Measurements from ENCODE around the gene XYLT2. TPM values are rescaled to one million over a fixed set of nuclear protein-coding genes. Genes with fewer than 3 reads are reported as not detected.
"Not testable (repeated sequence)": the region's sequence is repeated elsewhere in the genome, so short reads cannot be mapped to it uniquely, and the experiment has no call there.

Gene XYLT2
- polyA plus RNA-seq, 1 donor = 16.2 TPM

DNA sequence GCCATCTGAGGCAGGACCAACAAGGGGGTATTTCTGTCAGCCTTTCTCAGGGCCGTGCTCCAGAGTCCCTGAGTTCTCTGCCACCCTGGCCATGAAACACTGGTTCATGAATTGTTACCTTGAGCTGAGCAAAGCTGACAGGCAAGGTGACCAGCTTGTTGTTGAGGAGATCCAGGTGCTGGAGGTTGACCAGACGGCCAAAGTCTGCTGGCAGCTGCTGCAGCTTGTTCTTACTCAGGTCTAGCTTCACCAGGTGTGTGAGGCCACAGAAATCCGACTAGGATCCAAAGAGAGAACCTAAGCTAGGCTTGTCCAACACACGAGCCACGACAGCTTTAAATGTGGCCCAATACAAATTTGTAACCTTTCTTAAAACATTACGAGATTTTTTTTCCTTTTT, 46.7 kb downstream of the XYLT2 start:
- DNase-seq = no peak
- Histone ChIP-seq H3K4me1 (ENCODE audit: control insufficient read depth, insufficient read depth, low read length) (no peaks in the 10 kb centered on the region), H3K4me3 (ENCODE audit: low read length) (no peak overlapping the region), H3K27me3 (ENCODE audit: control insufficient read depth, insufficient read depth, low read length) (no peaks in the 10 kb centered on the region), H3K36me3 (ENCODE audit: control insufficient read depth, insufficient read depth, low read length) (peaks cover 70% of the 10 kb centered on the region), H3K27ac (ENCODE audit: low read length) (no peak overlapping the region), H3K9me3 (ENCODE audit: control insufficient read depth, low read depth, low read length) (peaks cover 2% of the 10 kb centered on the region)
- 100% methylated on average over 1 of the region's 6 CpGs for WGBS (ENCODE audit: insufficient coverage, low lambda C conversion rate)

GRCh38 chr17:50393700-50394099, 47.8 kb downstream of the XYLT2 start:
- no peak for DNase-seq
- no CpG with 5 or more reads among the region's 5 CpGs for WGBS (ENCODE audit: insufficient coverage, low lambda C conversion rate)
- Histone ChIP-seq H3K36me3 (ENCODE audit: control insufficient read depth, insufficient read depth, low read length) (peaks cover 60% of the 10 kb centered on the region), H3K9me3 (ENCODE audit: control insufficient read depth, low read depth, low read length) (peaks cover 2% of the 10 kb centered on the region), H3K4me1 (ENCODE audit: control insufficient read depth, insufficient read depth, low read length) (no peaks in the 10 kb centered on the region), H3K27me3 (ENCODE audit: control insufficient read depth, insufficient read depth, low read length) (no peaks in the 10 kb centered on the region), H3K27ac (ENCODE audit: low read length) (no peak overlapping the region), H3K4me3 (ENCODE audit: low read length) (no peak overlapping the region)

DNA sequence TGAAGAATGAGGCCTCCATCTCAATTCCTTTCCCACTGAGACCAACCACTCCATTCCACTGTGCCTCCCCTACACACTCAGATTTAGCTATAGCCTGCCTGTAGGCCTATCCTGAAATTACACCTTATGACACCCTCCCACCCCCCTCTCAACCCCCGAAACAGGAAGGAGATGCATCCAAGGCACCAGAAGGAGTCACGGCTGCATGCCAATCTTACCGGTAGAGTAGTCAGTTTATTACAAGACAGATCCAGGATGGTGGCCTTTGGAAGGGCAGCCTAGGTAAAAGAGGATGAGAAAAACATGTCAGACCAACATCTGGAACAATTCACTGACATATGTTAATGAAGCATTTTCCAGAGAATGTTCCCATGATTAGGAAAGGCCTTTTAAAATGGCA, 48.8 kb downstream of the XYLT2 start:
- DNase-seq = no peak
- H3K4me3 ChIP-seq (ENCODE audit: low read length) = no peak overlapping the region
- H3K27ac ChIP-seq (ENCODE audit: low read length) = no peak overlapping the region
- no peaks in the 10 kb centered on the region for H3K27me3 ChIP-seq (ENCODE audit: control insufficient read depth, insufficient read depth, low read length)
- H3K4me1 ChIP-seq (ENCODE audit: control insufficient read depth, insufficient read depth, low read length) = no peaks in the 10 kb centered on the region
- H3K9me3 ChIP-seq (ENCODE audit: control insufficient read depth, low read depth, low read length) = peaks cover 2% of the 10 kb centered on the region
- no CpG with 5 or more reads among the region's 3 CpGs for WGBS (ENCODE audit: insufficient coverage, low lambda C conversion rate)
- H3K36me3 ChIP-seq (ENCODE audit: control insufficient read depth, insufficient read depth, low read length) = peaks cover 52% of the 10 kb centered on the region

- Histone ChIP-seq H3K27me3 (ENCODE audit: control insufficient read depth, insufficient read depth, low read length) (no peaks in the 10 kb centered on the region), H3K9me3 (ENCODE audit: control insufficient read depth, low read depth, low read length) (peaks cover 2% of the 10 kb centered on the region), H3K4me3 (ENCODE audit: low read length) (peak overlapping the region; percentile 99), H3K36me3 (ENCODE audit: control insufficient read depth, insufficient read depth, low read length) (peaks cover 36% of the 10 kb centered on the region), H3K4me1 (ENCODE audit: control insufficient read depth, insufficient read depth, low read length) (no peaks in the 10 kb centered on the region), H3K27ac (ENCODE audit: low read length) (peak overlapping the region; percentile 90)
- WGBS (ENCODE audit: insufficient coverage, low lambda C conversion rate) = 7% methylated on average over 3 of the region's 30 CpGs
- peak; percentile 42 to 78 for DNase-seq
These were observed 50.6 kb downstream of the XYLT2 start for GRCh38 chr17:50396261-50397110.

DNA sequence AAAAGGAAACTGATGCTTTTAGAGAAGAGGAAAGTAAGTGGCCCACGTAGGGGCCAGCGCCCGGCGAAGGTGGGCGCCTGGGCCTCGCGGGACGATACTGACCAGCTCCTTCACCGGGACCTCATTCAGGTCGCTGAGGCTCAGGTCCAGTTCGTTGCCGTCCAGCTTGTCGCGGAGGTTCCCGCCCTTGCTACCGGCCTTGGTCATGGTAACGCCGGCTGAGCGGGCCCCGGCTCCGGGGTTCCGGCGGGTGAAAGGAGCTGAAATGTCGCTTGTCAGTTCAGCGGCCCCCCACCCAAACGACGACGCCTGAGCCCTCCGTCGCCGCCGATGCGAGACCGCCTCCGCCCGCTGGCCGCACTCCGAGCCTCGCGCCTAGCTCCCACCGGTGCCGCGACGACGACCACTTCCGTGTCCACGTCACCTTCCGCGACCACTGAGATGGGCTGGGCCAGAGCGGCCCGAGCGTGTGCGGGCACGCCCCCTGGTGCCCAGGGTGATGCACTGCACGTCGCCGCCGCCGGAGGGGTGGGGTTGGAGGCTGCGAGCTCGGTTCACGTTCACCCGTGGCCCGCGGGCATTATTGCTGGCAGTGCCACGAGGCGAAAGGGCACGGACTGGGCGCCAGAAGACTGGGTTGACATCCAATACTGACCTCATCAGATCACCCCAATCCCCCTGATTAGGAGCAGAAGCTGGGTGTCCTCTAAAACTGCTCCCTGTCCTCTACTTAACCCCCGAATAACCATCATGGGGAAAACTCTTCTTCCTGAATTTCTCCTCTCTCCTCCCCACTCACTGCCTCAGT, 51.4 kb downstream of the XYLT2 start, which contains the start of gene LRRC59:
Gene LRRC59 (minus strand): TSS at position 413 of the 808 bp plus-strand sequence. CDS start 206 bp downstream, at position 207.
- peak within 1 kb of the TSS; percentile 90 for H3K27ac ChIP-seq (ENCODE audit: low read length)
- H3K4me1 ChIP-seq (ENCODE audit: control insufficient read depth, insufficient read depth, low read length) = no peaks in the 10 kb centered on the region
- H3K9me3 ChIP-seq (ENCODE audit: control insufficient read depth, low read depth, low read length) = peaks cover 2% of the 10 kb centered on the region
- H3K4me3 ChIP-seq (ENCODE audit: low read length) = peak within 1 kb of the TSS; percentile 99
- DNase-seq = peak; percentile 84 to 85
- H3K36me3 ChIP-seq (ENCODE audit: control insufficient read depth, insufficient read depth, low read length) = peaks cover 28% of the 10 kb centered on the region
- no peaks in the 10 kb centered on the region for H3K27me3 ChIP-seq (ENCODE audit: control insufficient read depth, insufficient read depth, low read length)
- WGBS (ENCODE audit: insufficient coverage, low lambda C conversion rate) = no CpG with 5 or more reads among the region's 70 CpGs

GRCh38 chr17:50397919-50398285, 52.0 kb downstream of the XYLT2 start:
- no peak overlapping the region for H3K4me3 ChIP-seq (ENCODE audit: low read length)
- DNase-seq = no peak
- H3K27me3 ChIP-seq (ENCODE audit: control insufficient read depth, insufficient read depth, low read length) = no peaks in the 10 kb centered on the region
- H3K27ac ChIP-seq (ENCODE audit: low read length) = no peak overlapping the region
- 57% methylated on average over 1 of the region's 9 CpGs for WGBS (ENCODE audit: insufficient coverage, low lambda C conversion rate)
- H3K9me3 ChIP-seq (ENCODE audit: control insufficient read depth, low read depth, low read length) = peaks cover 2% of the 10 kb centered on the region
- no peaks in the 10 kb centered on the region for H3K4me1 ChIP-seq (ENCODE audit: control insufficient read depth, insufficient read depth, low read length)
- H3K36me3 ChIP-seq (ENCODE audit: control insufficient read depth, insufficient read depth, low read length) = peaks cover 22% of the 10 kb centered on the region

- no CpG with 5 or more reads among the region's 3 CpGs for WGBS (ENCODE audit: insufficient coverage, low lambda C conversion rate)
These were observed 52.7 kb downstream of the XYLT2 start for GRCh38 chr17:50398672-50399071.

DNA sequence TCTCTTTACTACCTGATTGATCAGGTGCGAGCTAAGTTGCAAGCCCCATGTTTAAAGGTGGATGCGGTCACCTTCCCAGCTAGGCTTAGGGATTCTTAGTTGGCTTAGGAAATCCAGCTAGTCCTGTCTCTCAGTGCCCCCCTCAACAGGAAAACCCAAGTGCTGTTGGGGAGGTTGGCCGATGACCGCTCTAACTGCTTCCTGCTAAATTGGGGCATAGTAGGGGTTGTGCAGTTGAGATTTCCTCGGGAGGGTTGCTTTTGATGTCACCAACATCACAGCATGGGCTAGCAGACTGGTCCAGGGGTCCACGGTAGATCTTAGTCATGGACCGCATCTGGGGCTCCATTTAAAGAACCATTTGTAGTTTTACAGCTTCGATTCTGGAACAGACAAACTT, 53.7 kb downstream of the XYLT2 start:
- not testable (repeated sequence) for H3K4me3 ChIP-seq (ENCODE audit: low read length); H3K4me1 ChIP-seq (ENCODE audit: control insufficient read depth, insufficient read depth, low read length); H3K9me3 ChIP-seq (ENCODE audit: control insufficient read depth, low read depth, low read length); H3K27ac ChIP-seq (ENCODE audit: low read length); H3K36me3 ChIP-seq (ENCODE audit: control insufficient read depth, insufficient read depth, low read length); H3K27me3 ChIP-seq (ENCODE audit: control insufficient read depth, insufficient read depth, low read length); DNase-seq
- no CpG with 5 or more reads among the region's 8 CpGs for WGBS (ENCODE audit: insufficient coverage, low lambda C conversion rate)

More at GRCh38 chr17:50398672-50399071, 52.7 kb downstream of the XYLT2 start:
- peaks cover 14% of the 10 kb centered on the region for H3K36me3 ChIP-seq (ENCODE audit: control insufficient read depth, insufficient read depth, low read length)
- not testable (repeated sequence) for H3K4me1 ChIP-seq (ENCODE audit: control insufficient read depth, insufficient read depth, low read length); H3K9me3 ChIP-seq (ENCODE audit: control insufficient read depth, low read depth, low read length); H3K27me3 ChIP-seq (ENCODE audit: control insufficient read depth, insufficient read depth, low read length); DNase-seq; H3K27ac ChIP-seq (ENCODE audit: low read length); H3K4me3 ChIP-seq (ENCODE audit: low read length)

- H3K4me1 ChIP-seq (ENCODE audit: control insufficient read depth, insufficient read depth, low read length); H3K4me3 ChIP-seq (ENCODE audit: low read length); DNase-seq; H3K27ac ChIP-seq (ENCODE audit: low read length); H3K36me3 ChIP-seq (ENCODE audit: control insufficient read depth, insufficient read depth, low read length); H3K9me3 ChIP-seq (ENCODE audit: control insufficient read depth, low read depth, low read length); H3K27me3 ChIP-seq (ENCODE audit: control insufficient read depth, insufficient read depth, low read length): not testable (repeated sequence)
- WGBS (ENCODE audit: insufficient coverage, low lambda C conversion rate) = no CpG with 5 or more reads among the region's 4 CpGs
These were observed 59.4 kb downstream of the XYLT2 start for GRCh38 chr17:50405351-50405750.

DNA sequence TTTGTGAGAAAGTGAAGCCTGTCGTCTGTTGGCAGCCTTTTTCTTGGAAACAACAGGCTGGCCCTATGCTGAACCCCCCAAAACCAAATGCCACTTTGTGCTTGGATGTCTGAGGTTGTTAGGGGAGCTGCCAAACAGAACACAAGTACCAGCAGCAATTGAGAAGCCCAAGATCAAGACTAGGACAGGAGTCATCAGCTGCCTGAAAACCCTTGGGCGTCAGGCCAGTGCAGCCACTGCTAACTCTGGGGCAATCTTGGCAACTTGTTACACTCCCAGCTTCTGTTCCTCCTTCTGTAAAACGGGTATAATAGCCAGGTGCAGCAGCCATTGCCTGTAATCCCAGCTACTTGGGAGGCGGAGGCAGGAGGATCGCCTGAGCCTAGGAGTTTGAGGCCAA, 60.7 kb downstream of the XYLT2 start:
- Histone ChIP-seq H3K27ac (ENCODE audit: low read length) (no peak overlapping the region), H3K9me3 (ENCODE audit: control insufficient read depth, low read depth, low read length) (no peaks in the 10 kb centered on the region), H3K36me3 (ENCODE audit: control insufficient read depth, insufficient read depth, low read length) (no peaks in the 10 kb centered on the region), H3K4me3 (ENCODE audit: low read length) (no peak overlapping the region), H3K4me1 (ENCODE audit: control insufficient read depth, insufficient read depth, low read length) (no peaks in the 10 kb centered on the region), H3K27me3 (ENCODE audit: control insufficient read depth, insufficient read depth, low read length) (no peaks in the 10 kb centered on the region)
- no CpG with 5 or more reads among the region's 5 CpGs for WGBS (ENCODE audit: insufficient coverage, low lambda C conversion rate)
- DNase-seq = no peak

All from large intestine (tissue), 3 donors.